Left lung (tissue), 10 donors: Measurements from ENCODE around the gene EXOC4. TPM values are rescaled to one million over a fixed set of nuclear protein-coding genes. Genes with fewer than 3 reads are reported as not detected.
"Not testable (repeated sequence)": the region's sequence is repeated elsewhere in the genome, so short reads cannot be mapped to it uniquely, and the experiment has no call there.

Experiments used
- ATAC-seq: fragments of 200-7000 bp; cut with Tn5 transposase; one replicate; pipeline ENCODE4 v1.9.1; 2020; ENCODE audit warnings: moderate library complexity
- DNase-seq, 4 donors: peaks; one replicate each; pipeline ENCODE4 v3.0.0-alpha.2; 2013 to 2020
- H3K27ac ChIP-seq, 2 donors: fragments of 200-600 bp; sonication (generic) in 1 of 2; one replicate each; pipeline versions ENCODE4 v1.5.0 to v1.8.0; 2020 to 2021
- H3K27me3 ChIP-seq, 2 donors: fragments of 200-600 bp; sonication (generic) in 1 of 2; one replicate each; pipeline versions ENCODE4 v1.5.0 to v1.8.0; 2020 to 2021
- H3K36me3 ChIP-seq, 2 donors: fragments of 200-600 bp; sonication (generic) in 1 of 2; one replicate each; pipeline versions ENCODE4 v1.5.0 to v1.8.0; 2020 to 2021
- H3K4me1 ChIP-seq, 2 donors: fragments of 200-600 bp; one replicate each; pipeline ENCODE4 v1.8.0; 2021
- H3K4me3 ChIP-seq, 2 donors: fragments of 200-600 bp; sonication (generic) in 1 of 2; one replicate each; pipeline versions ENCODE4 v1.5.0 to v1.8.0; 2020 to 2021; ENCODE audit warnings: mild to moderate bottlenecking in 1 of 2
- H3K9me3 ChIP-seq, 2 donors: fragments of 200-600 bp; sonication (generic) in 1 of 2; one replicate each; pipeline versions ENCODE4 v1.5.0 to v1.8.0; 2020 to 2021
- intact Hi-C, 2 donors: fragments of 100-400 bp; cut with DNase I; formaldehyde crosslinking; loops; one replicate each; pipeline versions ENCODE4 v1.11.2 to v1.14.2; 2022
- polyA plus RNA-seq, 6 donors: library from polyadenylated mRNA; unstranded; fragments of 120-200 nt; gene quantifications; one replicate each; pipeline ENCODE4 v1.2.1, GENCODE V29; 2013; ENCODE audit not compliant: insufficient read length in 6 of 6
- total RNA-seq, 2 donors: library from RNA; stranded (reverse); fragmentation: NEBNext Ultra II Directional; extraction: Animal tissue kit (Norgen Biotek cat#: 25700); gene quantifications; one replicate each; pipeline ENCODE4 v1.2.1, GENCODE V29; 2021
- TF ChIP-seq, protein P1 (sequence below), 2 donors: fragments of 200-600 bp; sonication (generic) in 1 of 2; IDR thresholded peaks; one replicate each; pipeline versions ENCODE4 v1.5.0 to v1.8.0; 2021; ENCODE audit warnings: antibody characterized with exemption in 2 of 2
- donor health status: DM: no; HTN: yes; CAD: no.
- donor health status: DM: no; HTN: no; CAD: no.

Gene EXOC4
- total and polyA plus RNA-seq, 8 donors = 52.5 to 79.4 (median 65.9) TPM

DNA sequence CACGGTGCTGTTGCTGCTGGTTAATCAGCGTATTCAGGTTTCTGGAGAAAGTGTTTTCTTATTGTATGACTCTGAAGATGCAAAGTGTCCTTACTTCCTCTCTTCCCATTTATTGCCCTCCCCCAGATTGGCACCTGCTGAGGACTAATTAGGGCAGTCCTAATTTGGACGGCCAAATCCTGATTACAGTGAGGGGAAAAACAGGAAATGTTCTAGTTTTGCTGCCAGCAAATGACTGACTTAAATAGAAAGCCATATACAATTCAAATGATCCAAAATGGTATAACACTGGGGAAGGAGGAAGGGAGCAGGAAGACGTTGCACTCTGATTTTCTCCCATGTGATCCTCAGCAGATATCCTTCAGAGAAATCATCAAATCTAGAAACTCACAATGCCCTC is 651.9 kb downstream of the EXOC4 start:
- ATAC-seq (no peak), DNase-seq (no peak)
- Histone ChIP-seq H3K4me3 (no peak overlapping the region), H3K4me1 (no peaks in the 10 kb centered on the region), H3K27me3 (no peaks in the 10 kb centered on the region), H3K27ac (no peak overlapping the region), H3K9me3 (no peaks in the 10 kb centered on the region), H3K36me3 (no peaks in the 10 kb centered on the region)
- intact Hi-C loops = no loop called here
- TF ChIP-seq, protein P1, sequence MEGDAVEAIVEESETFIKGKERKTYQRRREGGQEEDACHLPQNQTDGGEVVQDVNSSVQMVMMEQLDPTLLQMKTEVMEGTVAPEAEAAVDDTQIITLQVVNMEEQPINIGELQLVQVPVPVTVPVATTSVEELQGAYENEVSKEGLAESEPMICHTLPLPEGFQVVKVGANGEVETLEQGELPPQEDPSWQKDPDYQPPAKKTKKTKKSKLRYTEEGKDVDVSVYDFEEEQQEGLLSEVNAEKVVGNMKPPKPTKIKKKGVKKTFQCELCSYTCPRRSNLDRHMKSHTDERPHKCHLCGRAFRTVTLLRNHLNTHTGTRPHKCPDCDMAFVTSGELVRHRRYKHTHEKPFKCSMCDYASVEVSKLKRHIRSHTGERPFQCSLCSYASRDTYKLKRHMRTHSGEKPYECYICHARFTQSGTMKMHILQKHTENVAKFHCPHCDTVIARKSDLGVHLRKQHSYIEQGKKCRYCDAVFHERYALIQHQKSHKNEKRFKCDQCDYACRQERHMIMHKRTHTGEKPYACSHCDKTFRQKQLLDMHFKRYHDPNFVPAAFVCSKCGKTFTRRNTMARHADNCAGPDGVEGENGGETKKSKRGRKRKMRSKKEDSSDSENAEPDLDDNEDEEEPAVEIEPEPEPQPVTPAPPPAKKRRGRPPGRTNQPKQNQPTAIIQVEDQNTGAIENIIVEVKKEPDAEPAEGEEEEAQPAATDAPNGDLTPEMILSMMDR (IDR thresholded peaks at IDR 0.05) = no peak

DNA sequence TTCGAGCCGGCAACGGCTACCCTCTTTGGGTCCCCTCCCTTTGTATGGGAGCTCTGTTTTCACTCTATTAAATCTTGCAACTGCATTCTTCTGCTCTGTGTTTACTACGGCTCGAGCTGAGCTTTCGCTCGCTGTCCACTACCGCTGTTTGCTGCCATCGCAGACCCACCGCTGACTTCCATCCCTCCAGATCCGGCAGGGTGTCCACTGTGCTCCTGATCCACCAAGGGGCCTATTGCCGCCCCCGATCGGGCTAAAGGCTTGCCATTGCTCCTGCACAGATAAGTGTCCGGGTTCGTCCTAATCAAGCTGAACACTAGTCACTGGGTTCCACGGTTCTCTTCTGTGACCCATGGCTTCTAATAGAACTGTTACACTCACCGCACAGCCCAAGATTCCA is 653.7 kb downstream of the EXOC4 start:
- H3K4me3 ChIP-seq, H3K27me3 ChIP-seq, intact Hi-C loops, H3K9me3 ChIP-seq, H3K36me3 ChIP-seq, H3K27ac ChIP-seq, ATAC-seq, DNase-seq, H3K4me1 ChIP-seq: not testable (repeated sequence)

DNA sequence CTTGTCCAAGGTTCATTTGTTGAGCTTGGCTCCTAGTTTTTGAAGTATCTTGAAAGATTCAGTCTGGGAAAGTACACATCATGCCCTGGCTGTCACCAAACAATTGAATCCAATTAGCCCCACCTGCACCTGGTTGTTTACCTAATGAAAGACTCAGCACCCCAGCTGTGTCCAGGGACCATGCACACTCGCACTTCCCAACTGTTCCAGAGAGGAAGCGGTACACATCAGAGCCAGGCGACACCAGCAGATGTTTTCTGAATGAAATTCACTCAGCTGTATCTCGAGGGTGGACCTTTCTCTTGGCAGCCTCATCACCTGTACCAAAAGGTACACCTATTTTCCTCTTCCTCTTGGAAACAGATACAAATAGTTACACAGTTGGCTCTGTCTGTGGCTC is 657.9 kb downstream of the EXOC4 start:
- TF ChIP-seq, protein P1 (IDR thresholded peaks at IDR 0.05) = no peak
- H3K36me3 ChIP-seq = no peaks in the 10 kb centered on the region
- intact Hi-C loops = no loop called here
- no peaks in the 10 kb centered on the region for H3K4me1 ChIP-seq
- no peak overlapping the region for H3K27ac ChIP-seq
- DNase-seq = no peak
- ATAC-seq = no peak
- no peaks in the 10 kb centered on the region for H3K9me3 ChIP-seq
- no peak overlapping the region for H3K4me3 ChIP-seq
- H3K27me3 ChIP-seq = no peaks in the 10 kb centered on the region

DNA sequence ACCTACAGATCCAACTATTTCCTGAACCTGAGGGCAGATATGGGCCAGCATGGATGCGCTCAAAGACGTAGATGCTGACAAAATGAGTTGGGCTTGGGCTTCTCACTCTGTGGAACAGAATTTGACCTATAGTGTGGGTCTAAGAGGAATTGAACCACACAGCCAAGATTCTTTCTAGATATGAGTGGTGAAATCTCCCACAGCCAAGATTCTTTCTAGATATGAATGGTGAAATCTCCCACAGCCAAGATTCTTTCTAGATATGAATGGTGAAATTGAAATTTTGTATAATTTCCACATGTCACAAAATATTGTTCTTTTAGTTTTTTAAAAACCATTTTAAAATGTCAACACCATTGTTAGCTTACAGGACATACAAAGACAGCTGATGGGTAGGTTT is 658.8 kb downstream of the EXOC4 start:
- Histone ChIP-seq H3K27me3 (no peaks in the 10 kb centered on the region), H3K27ac (no peak overlapping the region), H3K4me3 (no peak overlapping the region), H3K9me3 (no peaks in the 10 kb centered on the region), H3K36me3 (no peaks in the 10 kb centered on the region), H3K4me1 (no peaks in the 10 kb centered on the region)
- DNase-seq (no peak), ATAC-seq (no peak)
- intact Hi-C loops = no loop called here
- TF ChIP-seq, protein P1 (IDR thresholded peaks at IDR 0.05) = no peak

- Histone ChIP-seq H3K9me3 (no peaks in the 10 kb centered on the region), H3K4me1 (no peaks in the 10 kb centered on the region), H3K27ac (no peak overlapping the region), H3K4me3 (no peak overlapping the region), H3K36me3 (peaks cover 0 to 9% of the 10 kb centered on the region in 2 donors), H3K27me3 (no peaks in the 10 kb centered on the region)
- TF ChIP-seq, protein P1 (IDR thresholded peaks at IDR 0.05) = no peak
- ATAC-seq (no peak), DNase-seq (no peak)
- intact Hi-C loops = no loop called here
Measured at GRCh38 chr7:133912916-133913697, 660.2 kb downstream of the EXOC4 start.

- no peak for ATAC-seq
- H3K4me3 ChIP-seq = no peak overlapping the region
- no peaks in the 10 kb centered on the region for H3K27me3 ChIP-seq
- intact Hi-C loops = no loop called here
- TF ChIP-seq, protein P1 (IDR thresholded peaks at IDR 0.05) = no peak
- H3K27ac ChIP-seq = no peak overlapping the region
- H3K9me3 ChIP-seq = peaks cover 0 to 17% of the 10 kb centered on the region in 2 donors
- peaks cover 0 to 38% of the 10 kb centered on the region in 2 donors for H3K36me3 ChIP-seq
- DNase-seq = no peak
- no peaks in the 10 kb centered on the region for H3K4me1 ChIP-seq
Measured at GRCh38 chr7:133916621-133917020, 663.7 kb downstream of the EXOC4 start.
